HG02678 (cell line): ENCODE results near the gene NTM.

Experiments
- ATAC-seq: cut with Tn5 transposase; IDR thresholded peaks from one replicate; pipeline ENCODE4 v1.9.1; 2021; ENCODE audit warnings: mild to moderate bottlenecking, moderate library complexity; ENCODE audit not compliant: unreplicated experiment

The NTM gene

GRCh38 chr11:132114185-132114584, 743.8 kb downstream of the NTM start:
- ATAC-seq = no peak

- no peak for ATAC-seq
Measured at GRCh38 chr11:132114743-132115142, 744.3 kb downstream of the NTM start.

- ATAC-seq = no peak
Measured at GRCh38 chr11:132115454-132115853, 745.0 kb downstream of the NTM start.

- ATAC-seq = no peak
Measured at GRCh38 chr11:132116516-132116915, 746.1 kb downstream of the NTM start.

- ATAC-seq = no peak
Measured at GRCh38 chr11:132118661-132119060, 748.2 kb downstream of the NTM start.

GRCh38 chr11:132119573-132119972, 749.2 kb downstream of the NTM start:
- no peak for ATAC-seq

GRCh38 chr11:132122735-132123134, 752.3 kb downstream of the NTM start:
- no peak for ATAC-seq

GRCh38 chr11:132123449-132123848, 753.0 kb downstream of the NTM start:
- no peak for ATAC-seq

GRCh38 chr11:132123854-132124835, 753.7 kb downstream of the NTM start:
- ATAC-seq = no peak

GRCh38 chr11:132125988-132126871, 755.8 kb downstream of the NTM start:
- ATAC-seq = peak; percentile 56

GRCh38 chr11:132126973-132127899, 756.8 kb downstream of the NTM start:
- no peak for ATAC-seq

- ATAC-seq = no peak
Measured at GRCh38 chr11:132127900-132128288, 757.5 kb downstream of the NTM start.

- ATAC-seq = no peak
Measured at GRCh38 chr11:132131047-132131446, 760.6 kb downstream of the NTM start.

- no peak for ATAC-seq
Measured at GRCh38 chr11:132131961-132132360, 761.5 kb downstream of the NTM start.

- ATAC-seq = no peak
Measured at GRCh38 chr11:132134322-132134721, 763.9 kb downstream of the NTM start.

- no peak for ATAC-seq
Measured at GRCh38 chr11:132137289-132137980, 767.0 kb downstream of the NTM start.

- no peak for ATAC-seq
Measured at GRCh38 chr11:132137981-132138313, 767.5 kb downstream of the NTM start.

- ATAC-seq = no peak
Measured at GRCh38 chr11:132139181-132139580, 768.8 kb downstream of the NTM start.

- no peak for ATAC-seq
Measured at GRCh38 chr11:132140056-132140455, 769.6 kb downstream of the NTM start.

- ATAC-seq = no peak
Measured at GRCh38 chr11:132142121-132142520, 771.7 kb downstream of the NTM start.
